Thoracic aorta (tissue), 2 donors: ENCODE measurements around the gene KRTAP1-4. TPM values are rescaled to one million over a fixed set of nuclear protein-coding genes. Genes with fewer than 3 reads are reported as not detected.
"Not testable (repeated sequence)": the region's sequence is repeated elsewhere in the genome, so short reads cannot be mapped to it uniquely, and the experiment has no call there.

ENCODE experiments used
- ATAC-seq: fragments of 150-250 bp; one replicate; pipeline ENCODE4 v1.8.0; 2017; ENCODE audit warnings: low read depth; ENCODE audit not compliant: insufficient number of reproducible peaks, low FRiP score
- DNase-seq: peaks from one replicate; pipeline ENCODE4 v3.0.0-alpha.2; 2020; ENCODE audit warnings: low spot score
- H3K27ac ChIP-seq, 2 donors: fragments of 200-600 bp; sonication (generic); 1 replicate in 1 of 2; 2 replicates in 1 of 2; pipeline ENCODE4 v1.5.1; 2016; ENCODE audit warnings: mild to moderate bottlenecking in 2 of 2, moderate library complexity in 2 of 2
- H3K27me3 ChIP-seq: fragments of 200-600 bp; sonication (generic); replicated peaks from 2 replicates; pipeline ENCODE4 v1.6.0; 2016; ENCODE audit warnings: mild to moderate bottlenecking; ENCODE audit not compliant: insufficient read depth
- H3K36me3 ChIP-seq: fragments of 200-600 bp; sonication (generic); one replicate; pipeline ENCODE4 v1.5.1; 2016
- H3K4me1 ChIP-seq, 2 donors: fragments of 200-600 bp; sonication (generic); 1 replicate in 1 of 2; 2 replicates in 1 of 2; pipeline versions ENCODE4 v1.5.1 to v1.6.0; 2016; ENCODE audit warnings: low read depth in 2 of 2, mild to moderate bottlenecking in 1 of 2; ENCODE audit not compliant: control insufficient read depth in 1 of 2
- H3K4me3 ChIP-seq: fragments of 200-600 bp; sonication (generic); 2 replicates; pipeline ENCODE4 v1.5.1; 2016; ENCODE audit warnings: mild to moderate bottlenecking
- H3K9me3 ChIP-seq: fragments of 200-600 bp; sonication (generic); 2 replicates; pipeline ENCODE4 v1.5.1; 2016
- CTCF ChIP-seq: fragments of 200-600 bp; sonication (generic); IDR thresholded peaks from one replicate; pipeline ENCODE4 v1.5.1; 2019; ENCODE audit warnings: antibody characterized with exemption
- total RNA-seq, 2 donors: library from RNA; depleted of rRNA; stranded (reverse); fragments of >200 nt; gene quantifications; one replicate each; pipeline versions ENCODE4 v1.1.0 to v1.2.3, GENCODE V29; 2016

Gene KRTAP1-4
- total RNA-seq, 2 donors from 2014 or later: not detected

- peak; percentile 8 for TF ChIP-seq CTCF
- H3K27ac ChIP-seq, H3K27me3 ChIP-seq, ATAC-seq, H3K9me3 ChIP-seq, H3K36me3 ChIP-seq, H3K4me3 ChIP-seq, H3K4me1 ChIP-seq, DNase-seq: not testable (repeated sequence)
These were observed 11.0 kb upstream of the KRTAP1-4 start, which contains the start of gene KRTAP1-1 for GRCh38 chr17:41040783-41041571. KRTAP1-1 (minus strand) TSS chr17:41041450; CDS start chr17:41041397, 53 bp downstream.

GRCh38 chr17:41037853-41038350 lies 7.9 kb upstream of the KRTAP1-4 start:
- Histone ChIP-seq H3K27ac (no peak overlapping the region), H3K9me3 (no peaks in the 10 kb centered on the region), H3K4me3 (no peak overlapping the region), H3K27me3 (no peaks in the 10 kb centered on the region), H3K36me3 (no peaks in the 10 kb centered on the region), H3K4me1 (peaks cover 0 to 8% of the 10 kb centered on the region in 2 donors)
- no peak for DNase-seq
- TF ChIP-seq CTCF: no peak
- ATAC-seq: no peak

GRCh38 chr17:41034346-41034935 lies 4.4 kb upstream of the KRTAP1-4 start, which contains the start of gene KRTAP1-3:
KRTAP1-3 (minus strand) TSS chr17:41034874; CDS start chr17:41034821, 53 bp downstream.
- H3K27ac ChIP-seq, DNase-seq, H3K27me3 ChIP-seq, H3K4me1 ChIP-seq, H3K36me3 ChIP-seq, H3K4me3 ChIP-seq, ATAC-seq, H3K9me3 ChIP-seq: not testable (repeated sequence)

GRCh38 chr17:41026715-41027471 lies 3.1 kb downstream of the KRTAP1-4 start, which contains the start of gene KRTAP1-5:
KRTAP1-5 (minus strand) TSS chr17:41027208; CDS start chr17:41027155, 53 bp downstream.
- H3K4me1 ChIP-seq: no peaks in the 10 kb centered on the region
- no peak for DNase-seq
- H3K27ac ChIP-seq: no peak within 1 kb of the TSS
- H3K9me3 ChIP-seq: no peaks in the 10 kb centered on the region
- no peaks in the 10 kb centered on the region for H3K36me3 ChIP-seq
- TF ChIP-seq CTCF: no peak
- no peaks in the 10 kb centered on the region for H3K27me3 ChIP-seq
- no peak for ATAC-seq
- H3K4me3 ChIP-seq: no peak within 1 kb of the TSS

GRCh38 chr17:41024697-41025096 lies 5.3 kb downstream of the KRTAP1-4 start:
- no peak overlapping the region for H3K4me3 ChIP-seq
- no peaks in the 10 kb centered on the region for H3K36me3 ChIP-seq
- H3K27me3 ChIP-seq: no peaks in the 10 kb centered on the region
- ATAC-seq (no peak), DNase-seq (no peak)
- H3K27ac ChIP-seq: no peak overlapping the region
- no peak for TF ChIP-seq CTCF
- no peaks in the 10 kb centered on the region for H3K4me1 ChIP-seq
- no peaks in the 10 kb centered on the region for H3K9me3 ChIP-seq
